IgD-negative memory B cell (primary cell): ENCODE results near the gene MICAL3. TPM values are rescaled to one million over a fixed set of nuclear protein-coding genes. Genes with fewer than 3 reads are reported as not detected.
"Not testable (repeated sequence)": the region's sequence is repeated elsewhere in the genome, so short reads cannot be mapped to it uniquely, and the experiment has no call there.

Experiments used
- H3K27ac Mint-ChIP-seq, 3 donors: one replicate each; pipeline ENCODE4 v1.8.0; 2020 to 2022; ENCODE audit warnings: mild to moderate bottlenecking in 3 of 3, mixed read lengths in 3 of 3, moderate library complexity in 1 of 3
- H3K27me3 Mint-ChIP-seq: one replicate; pipeline ENCODE4 v1.8.0; 2021; ENCODE audit warnings: mixed read lengths
- H3K36me3 Mint-ChIP-seq: one replicate; pipeline ENCODE4 v1.8.0; 2020; ENCODE audit warnings: mild to moderate bottlenecking, mixed read lengths
- H3K4me1 Mint-ChIP-seq, 3 donors: one replicate each; pipeline ENCODE4 v1.8.0; 2020 to 2022; ENCODE audit warnings: mixed read lengths in 3 of 3, mild to moderate bottlenecking in 1 of 3
- H3K4me3 Mint-ChIP-seq, 4 donors: one replicate each; pipeline ENCODE4 v1.8.0; 2020 to 2022; ENCODE audit warnings: mild to moderate bottlenecking in 4 of 4, mixed read lengths in 4 of 4, moderate library complexity in 3 of 4
- H3K9me3 Mint-ChIP-seq, 3 donors: one replicate each; pipeline ENCODE4 v1.8.0; 2020 to 2021; ENCODE audit warnings: mixed read lengths in 3 of 3, mild to moderate bottlenecking in 1 of 3
- polyA plus RNA-seq: library from polyadenylated mRNA; unstranded; fragments of 300-500 nt; fragmentation: Illumina TruSeq; gene quantifications from one replicate; pipeline ENCODE4 v1.2.3, GENCODE V29; 2021

Gene MICAL3
- polyA plus RNA-seq, 1 donor from 2014 or later = 12.0 TPM

DNA sequence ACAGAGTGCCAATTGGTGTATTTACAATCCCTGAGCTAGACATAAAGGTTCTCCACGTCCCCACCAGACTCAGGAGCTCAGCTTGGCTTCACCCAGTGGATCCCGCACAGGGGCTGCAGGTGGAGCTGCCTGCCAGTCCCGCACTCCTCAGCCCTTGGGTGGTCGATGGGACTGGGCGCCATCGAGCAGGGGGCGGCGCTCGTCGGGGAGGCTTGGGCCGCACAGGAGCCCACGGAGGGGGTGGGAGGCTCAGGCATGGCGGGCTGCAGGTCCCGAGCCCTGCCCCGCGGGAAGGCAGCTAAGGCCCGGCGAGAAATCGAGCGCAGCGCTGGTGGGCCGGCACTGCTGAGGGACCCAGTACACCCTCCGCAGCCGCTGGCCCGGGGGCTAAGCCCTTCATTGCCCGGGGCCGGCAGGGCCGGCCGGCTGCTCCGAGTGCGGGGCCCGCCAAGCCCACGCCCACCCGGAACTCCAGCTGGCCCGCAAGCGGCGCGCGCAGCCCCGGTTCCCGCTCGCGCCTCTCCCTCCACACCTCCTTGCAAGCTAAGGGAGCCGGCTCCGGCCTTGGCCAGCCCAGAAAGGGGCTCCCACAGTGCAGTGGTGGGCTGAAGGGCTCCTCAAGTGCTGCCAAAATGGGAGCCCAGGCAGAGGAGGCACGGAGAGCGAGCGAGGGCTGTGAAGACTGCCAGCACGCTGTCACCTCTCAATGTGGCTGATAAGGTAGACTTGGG, 29.0 kb upstream of the MICAL3 start:
- not testable (repeated sequence) for H3K9me3 Mint-ChIP-seq, H3K4me3 Mint-ChIP-seq, H3K27ac Mint-ChIP-seq, H3K36me3 Mint-ChIP-seq, H3K27me3 Mint-ChIP-seq
- H3K4me1 Mint-ChIP-seq = peaks cover 27 to 31% (median 29%) of the 10 kb centered on the region in 3 donors

DNA sequence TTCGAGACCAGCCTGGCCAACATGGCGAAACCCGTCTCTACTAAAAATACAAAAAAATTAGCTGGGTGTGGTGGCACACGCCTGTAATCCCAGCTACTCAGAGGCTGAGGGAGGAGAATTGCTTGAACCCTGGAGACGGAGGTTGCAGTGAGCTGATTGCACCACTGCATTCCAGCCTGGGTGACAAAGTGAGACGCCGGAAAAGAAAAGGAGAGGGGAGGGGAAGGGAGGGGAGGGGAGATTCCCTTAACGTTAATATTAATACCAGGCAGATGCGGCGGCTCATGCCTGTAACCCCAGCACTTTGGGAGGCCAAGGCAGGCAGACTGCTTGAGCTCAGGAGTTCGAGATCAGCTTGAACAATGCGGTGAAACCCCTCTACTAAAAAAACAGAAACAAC, 26.8 kb upstream of the MICAL3 start:
- H3K4me3 Mint-ChIP-seq = not testable (repeated sequence)

DNA sequence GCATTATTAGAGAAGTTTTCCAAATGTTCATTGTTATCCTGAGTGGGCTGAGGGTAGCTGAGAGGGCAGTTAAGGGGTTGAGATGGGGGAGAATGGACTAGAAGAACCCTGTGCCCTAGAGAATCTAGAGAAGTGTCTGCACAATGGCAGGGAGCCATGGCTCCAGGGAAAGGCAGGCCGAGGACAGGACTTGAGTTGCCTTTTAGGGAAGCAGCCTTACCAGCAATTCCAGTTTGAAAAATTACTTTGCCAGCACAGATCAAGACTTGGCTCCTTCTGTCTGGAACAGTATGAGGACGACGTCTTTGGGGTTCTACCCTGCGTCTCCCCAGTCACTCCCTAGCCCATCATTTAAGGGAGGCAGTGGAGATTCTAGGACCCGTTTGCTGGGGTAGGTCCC, 25.7 kb upstream of the MICAL3 start:
- Mint-ChIP-seq H3K27me3 (peaks cover 4% of the 10 kb centered on the region), H3K4me3 (no peak overlapping the region), H3K36me3 (no peaks in the 10 kb centered on the region), H3K9me3 (no peaks in the 10 kb centered on the region), H3K4me1 (peaks cover 0 to 6% (median 3%) of the 10 kb centered on the region in 3 donors), H3K27ac (no peak overlapping the region)

More for the DNA sequence above, 26.8 kb upstream of the MICAL3 start:
- H3K36me3 Mint-ChIP-seq, H3K27ac Mint-ChIP-seq, H3K27me3 Mint-ChIP-seq, H3K9me3 Mint-ChIP-seq: not testable (repeated sequence)
- peaks cover 7 to 14% (median 12%) of the 10 kb centered on the region in 3 donors for H3K4me1 Mint-ChIP-seq

DNA sequence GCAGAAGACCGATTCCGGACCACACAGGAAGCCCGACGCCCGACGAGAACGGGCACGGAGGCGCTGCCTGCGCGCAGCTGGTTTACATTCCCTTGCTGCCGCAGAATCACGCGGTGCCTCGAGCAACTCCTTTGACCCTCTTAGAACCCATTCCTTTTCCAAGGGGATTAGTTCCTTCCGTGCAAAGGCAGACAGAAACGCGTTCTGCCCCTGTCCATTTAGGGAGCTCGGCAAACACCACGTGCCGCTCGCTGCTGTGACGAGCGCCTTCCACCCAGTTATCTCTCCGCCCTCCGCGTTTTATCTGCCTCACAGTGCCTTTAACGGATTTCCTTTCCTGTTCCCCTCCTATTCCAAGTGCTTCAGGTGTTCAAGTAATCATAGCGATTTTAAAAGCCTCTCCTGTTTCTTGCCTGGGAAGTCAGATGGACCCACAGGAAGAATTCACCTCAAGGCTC, 24.1 kb upstream of the MICAL3 start:
- Mint-ChIP-seq H3K36me3 (no peaks in the 10 kb centered on the region), H3K4me3 (peak overlapping the region in 1 of 4 donors; percentile 51), H3K9me3 (no peaks in the 10 kb centered on the region), H3K27ac (no peak overlapping the region), H3K4me1 (peaks cover 0 to 4% (median 3%) of the 10 kb centered on the region in 3 donors), H3K27me3 (peaks cover 4% of the 10 kb centered on the region)

DNA sequence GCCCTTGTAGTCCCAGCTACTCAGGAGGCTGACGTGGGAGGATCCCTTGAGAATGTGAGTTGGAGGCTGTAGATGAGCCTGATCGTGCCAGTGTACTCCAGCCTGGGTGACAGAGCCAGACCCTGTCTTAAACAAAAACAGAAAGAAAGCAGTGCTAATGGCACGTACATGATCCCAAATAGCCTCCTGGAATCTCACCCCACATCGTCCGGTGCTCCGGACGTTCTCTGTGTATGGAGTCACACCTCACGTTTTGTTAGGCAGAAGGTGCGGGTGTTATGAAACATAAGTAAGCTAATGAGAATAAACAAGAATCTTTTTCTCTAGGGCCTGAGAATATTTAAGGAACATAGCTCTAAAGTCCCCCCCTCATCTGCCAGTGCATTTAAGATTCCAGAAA, 23.7 kb upstream of the MICAL3 start:
- Mint-ChIP-seq H3K9me3 (no peaks in the 10 kb centered on the region), H3K4me1 (peaks cover 0 to 4% (median 3%) of the 10 kb centered on the region in 3 donors), H3K27me3 (peaks cover 4% of the 10 kb centered on the region), H3K36me3 (no peaks in the 10 kb centered on the region), H3K27ac (peak overlapping the region in 1 of 3 donors; percentile 50), H3K4me3 (no peak overlapping the region)

DNA sequence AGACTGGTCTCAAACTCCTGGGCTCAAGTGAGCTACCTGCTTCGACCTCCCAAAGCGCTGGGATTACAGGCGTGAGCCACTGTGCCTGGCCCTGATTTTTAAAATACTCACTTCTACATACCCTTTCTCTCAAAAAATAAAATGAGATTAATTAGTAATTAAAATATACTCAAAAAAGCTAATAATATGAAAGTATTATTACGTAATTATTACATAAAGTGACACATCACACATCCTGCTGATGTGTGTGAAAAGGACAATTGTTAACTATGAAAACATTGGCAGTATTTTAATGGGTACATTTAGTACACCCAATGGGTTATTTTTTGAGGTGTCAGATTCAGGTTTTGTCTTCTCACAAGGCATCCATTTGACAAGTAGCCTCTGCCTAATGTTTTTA, 21.4 kb upstream of the MICAL3 start:
- H3K4me3 Mint-ChIP-seq = no peak overlapping the region
- H3K9me3 Mint-ChIP-seq = no peaks in the 10 kb centered on the region
- H3K36me3 Mint-ChIP-seq = no peaks in the 10 kb centered on the region
- H3K4me1 Mint-ChIP-seq = peaks cover 0 to 3% (median 3%) of the 10 kb centered on the region in 3 donors
- H3K27me3 Mint-ChIP-seq = peaks cover 4% of the 10 kb centered on the region
- no peak overlapping the region for H3K27ac Mint-ChIP-seq

DNA sequence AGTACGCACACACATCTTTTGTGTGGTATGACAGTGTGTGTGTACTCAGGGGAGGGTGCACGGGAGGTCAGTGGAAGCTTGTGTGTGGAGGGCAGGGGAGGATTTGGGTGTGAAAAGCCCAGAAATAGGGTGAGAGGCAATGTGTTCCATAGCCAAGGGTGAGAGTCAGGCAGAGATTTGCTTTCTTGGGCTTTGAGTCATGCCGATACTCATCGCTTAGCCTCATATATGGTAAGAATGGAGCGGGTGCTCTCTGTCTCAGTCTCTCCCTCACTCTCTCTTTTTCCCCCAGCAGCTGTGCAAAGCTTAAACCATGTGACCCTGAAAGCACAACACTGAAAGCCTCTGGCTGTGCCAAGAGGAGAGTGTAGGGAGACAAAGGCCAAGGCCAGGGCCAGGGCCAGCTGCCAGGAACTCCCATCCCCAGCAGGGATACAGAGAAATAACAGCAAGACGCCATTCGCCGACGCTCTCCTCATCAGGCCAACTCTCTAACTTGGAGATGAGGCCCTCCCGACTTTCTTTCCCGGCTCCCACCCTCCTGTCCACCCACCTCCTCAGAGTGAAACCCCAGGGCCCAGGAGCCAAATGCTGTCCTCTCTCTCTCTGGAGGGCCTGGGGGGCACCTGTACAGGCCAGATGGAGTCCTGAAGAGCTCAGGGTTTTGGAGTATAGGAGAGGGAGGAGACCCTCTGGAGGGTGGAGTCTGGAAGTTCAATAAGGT, 20.3 kb upstream of the MICAL3 start:
- H3K4me1 Mint-ChIP-seq = peaks cover 0 to 3% (median 2%) of the 10 kb centered on the region in 3 donors
- H3K36me3 Mint-ChIP-seq = no peaks in the 10 kb centered on the region
- H3K9me3 Mint-ChIP-seq = no peaks in the 10 kb centered on the region
- H3K4me3 Mint-ChIP-seq = no peak overlapping the region
- no peak overlapping the region for H3K27ac Mint-ChIP-seq
- peaks cover 4% of the 10 kb centered on the region for H3K27me3 Mint-ChIP-seq

DNA sequence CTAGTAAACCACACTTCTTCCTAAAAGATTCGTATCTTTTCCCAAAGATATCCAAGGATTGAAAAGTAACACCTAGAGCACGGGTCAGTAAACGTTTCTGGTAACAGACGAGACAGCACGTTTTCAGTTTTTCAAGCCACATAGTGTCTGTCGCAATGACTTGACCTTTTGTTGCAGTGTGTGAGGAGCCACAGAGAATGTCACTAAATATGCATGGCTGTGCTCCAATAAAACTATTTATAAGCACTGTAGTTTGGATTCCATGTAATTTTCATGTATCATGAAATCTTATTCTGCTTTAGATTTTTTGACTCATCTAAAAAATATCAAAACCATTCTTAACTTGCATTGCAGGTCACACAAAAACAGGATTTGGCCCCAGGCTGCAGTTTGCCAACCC, 18.3 kb upstream of the MICAL3 start:
- H3K27ac Mint-ChIP-seq = no peak overlapping the region
- no peak overlapping the region for H3K4me3 Mint-ChIP-seq
- no peaks in the 10 kb centered on the region for H3K9me3 Mint-ChIP-seq
- H3K4me1 Mint-ChIP-seq = peaks cover under 1 to 3% (median 2%) of the 10 kb centered on the region in 3 donors
- no peaks in the 10 kb centered on the region for H3K36me3 Mint-ChIP-seq
- H3K27me3 Mint-ChIP-seq = no peaks in the 10 kb centered on the region

DNA sequence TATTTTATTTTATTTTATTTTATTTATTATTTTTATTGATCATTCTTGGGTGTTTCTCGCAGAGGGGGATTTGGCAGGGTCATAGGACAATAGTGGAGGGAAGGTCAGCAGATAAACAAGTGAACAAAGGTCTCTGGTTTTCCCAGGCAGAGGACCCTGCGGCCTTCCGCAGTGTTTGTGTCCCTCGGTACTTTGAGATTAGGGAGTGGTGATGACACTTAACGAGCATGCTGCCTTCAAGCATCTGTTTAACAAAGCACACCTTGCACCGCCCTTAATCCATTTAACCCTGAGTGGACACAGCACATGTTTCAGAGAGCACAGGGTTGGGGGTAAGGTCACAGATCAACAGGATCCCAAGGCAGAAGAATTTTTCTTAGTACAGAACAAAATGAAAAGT, 16.5 kb upstream of the MICAL3 start:
- not testable (repeated sequence) for H3K9me3 Mint-ChIP-seq, H3K4me1 Mint-ChIP-seq, H3K4me3 Mint-ChIP-seq, H3K27me3 Mint-ChIP-seq, H3K27ac Mint-ChIP-seq, H3K36me3 Mint-ChIP-seq

DNA sequence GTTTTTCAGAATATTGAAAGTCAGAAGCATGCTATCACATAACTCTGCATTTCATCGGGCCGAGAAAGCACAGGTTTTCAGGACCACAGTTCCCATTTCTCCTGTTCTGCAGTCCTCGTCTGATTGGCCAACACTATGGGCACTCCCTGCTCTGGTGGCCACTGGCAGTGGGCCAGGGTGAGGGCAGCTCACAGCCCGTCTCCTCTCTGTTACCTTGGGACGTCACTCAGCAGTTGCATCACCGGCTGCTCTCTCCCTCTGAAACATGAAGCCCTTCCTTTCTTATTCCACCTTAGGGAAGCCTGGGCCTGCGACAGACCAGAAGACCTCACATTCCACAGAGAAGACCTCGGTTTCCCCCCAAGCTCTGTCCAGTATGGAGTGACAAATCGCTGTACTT, 11.4 kb upstream of the MICAL3 start:
- Mint-ChIP-seq H3K36me3 (no peaks in the 10 kb centered on the region), H3K4me1 (peaks cover 1 to 3% (median 3%) of the 10 kb centered on the region in 3 donors), H3K9me3 (no peaks in the 10 kb centered on the region), H3K27me3 (no peaks in the 10 kb centered on the region), H3K27ac (no peak overlapping the region), H3K4me3 (no peak overlapping the region)

DNA sequence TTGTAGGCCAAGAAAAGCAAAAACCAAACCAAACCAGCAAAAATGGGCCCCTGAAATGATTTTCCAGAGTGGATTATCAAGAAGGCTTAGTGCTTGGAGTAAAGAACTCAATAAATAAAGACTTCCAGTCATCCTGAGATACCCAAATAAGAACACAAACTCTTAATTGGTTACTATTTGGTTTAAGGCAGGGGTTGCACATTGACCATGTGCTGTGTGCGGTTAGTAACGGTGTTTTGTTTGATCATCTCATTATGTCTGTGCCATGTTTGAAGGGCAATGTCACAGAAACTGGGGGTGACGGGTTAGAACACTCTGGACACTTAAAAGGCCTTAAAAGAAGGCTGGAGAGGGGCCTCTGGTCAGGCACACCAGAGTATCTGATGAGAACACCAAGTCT, 9.7 kb upstream of the MICAL3 start:
- no peaks in the 10 kb centered on the region for H3K27me3 Mint-ChIP-seq
- no peaks in the 10 kb centered on the region for H3K36me3 Mint-ChIP-seq
- peaks cover 1 to 3% (median 3%) of the 10 kb centered on the region in 3 donors for H3K4me1 Mint-ChIP-seq
- H3K27ac Mint-ChIP-seq = peak overlapping the region in 1 of 3 donors; percentile 18
- H3K4me3 Mint-ChIP-seq = no peak overlapping the region
- no peaks in the 10 kb centered on the region for H3K9me3 Mint-ChIP-seq

DNA sequence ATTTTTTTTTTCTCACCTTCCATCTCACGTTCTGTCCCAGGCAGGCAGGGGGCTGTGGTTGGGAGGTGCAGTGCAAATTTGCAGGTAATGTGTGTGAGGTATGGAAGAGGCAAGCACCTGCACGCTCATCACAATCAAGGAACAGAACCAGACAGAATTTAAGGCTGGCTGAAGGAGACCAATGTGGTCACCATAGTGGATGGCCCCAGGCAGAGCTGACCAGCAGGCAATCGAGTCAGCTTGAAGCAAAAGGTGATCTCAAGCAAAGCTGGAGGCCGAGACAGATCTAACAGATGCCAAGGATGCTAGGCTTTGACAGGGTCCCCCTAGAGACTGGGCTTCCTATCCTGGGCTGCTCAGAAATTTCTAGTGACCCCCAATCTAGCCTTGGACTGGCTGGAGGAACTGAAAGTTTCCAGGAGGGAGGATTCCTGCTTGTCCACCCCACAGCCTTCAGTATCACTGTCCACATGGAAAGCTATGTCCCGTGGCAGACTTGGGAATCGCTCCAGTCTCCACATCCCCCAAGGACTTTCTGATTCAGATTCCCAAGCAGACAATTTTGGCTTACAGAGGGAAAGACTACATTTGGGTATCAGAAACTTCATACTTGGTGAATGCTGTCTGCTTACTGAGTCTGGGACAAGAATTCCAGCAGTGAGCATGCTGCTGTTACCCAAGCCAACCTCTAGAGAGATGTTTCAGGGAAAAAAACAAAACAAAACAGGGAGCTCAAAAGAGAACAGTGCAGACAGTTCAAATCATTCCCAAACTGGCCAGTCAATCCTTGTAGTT, 9.0 kb upstream of the MICAL3 start:
- Mint-ChIP-seq H3K36me3 (no peaks in the 10 kb centered on the region), H3K27me3 (no peaks in the 10 kb centered on the region), H3K4me1 (peaks cover 1 to 3% (median 3%) of the 10 kb centered on the region in 3 donors), H3K4me3 (no peak overlapping the region), H3K9me3 (no peaks in the 10 kb centered on the region), H3K27ac (no peak overlapping the region)

DNA sequence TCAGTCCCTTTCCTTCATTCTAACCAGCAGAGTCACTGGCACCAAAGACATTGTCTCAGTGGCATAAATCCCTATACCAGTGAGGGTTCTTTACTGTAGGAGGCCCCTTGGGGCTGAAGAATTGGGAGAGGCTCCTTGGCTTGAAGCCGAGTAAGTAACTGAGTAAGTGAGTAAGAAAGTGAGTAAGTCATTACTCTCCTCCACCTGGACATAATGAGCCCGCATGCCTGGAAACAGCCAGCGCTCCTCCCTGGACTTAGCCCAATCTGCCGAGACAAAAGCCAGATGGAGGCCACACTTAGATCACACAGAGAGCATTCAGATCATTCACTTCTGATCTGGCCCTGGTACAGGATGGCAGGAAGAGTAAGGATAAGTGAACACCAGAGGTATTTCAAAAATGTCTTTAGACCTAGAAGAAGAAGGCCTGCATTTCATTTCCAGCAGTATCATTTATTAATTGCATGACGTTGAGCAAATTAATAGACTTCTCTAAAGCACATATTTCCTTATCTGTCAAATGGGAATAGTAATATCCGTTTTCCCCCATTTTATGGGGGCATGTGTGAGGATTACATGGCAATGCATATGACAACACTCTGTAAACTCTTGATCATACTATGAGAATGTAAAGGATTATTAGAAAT, 8.2 kb upstream of the MICAL3 start:
- Mint-ChIP-seq H3K4me3 (no peak overlapping the region), H3K4me1 (peaks cover 1 to 3% (median 2%) of the 10 kb centered on the region in 3 donors), H3K27ac (no peak overlapping the region), H3K36me3 (no peaks in the 10 kb centered on the region), H3K27me3 (no peaks in the 10 kb centered on the region), H3K9me3 (no peaks in the 10 kb centered on the region)

DNA sequence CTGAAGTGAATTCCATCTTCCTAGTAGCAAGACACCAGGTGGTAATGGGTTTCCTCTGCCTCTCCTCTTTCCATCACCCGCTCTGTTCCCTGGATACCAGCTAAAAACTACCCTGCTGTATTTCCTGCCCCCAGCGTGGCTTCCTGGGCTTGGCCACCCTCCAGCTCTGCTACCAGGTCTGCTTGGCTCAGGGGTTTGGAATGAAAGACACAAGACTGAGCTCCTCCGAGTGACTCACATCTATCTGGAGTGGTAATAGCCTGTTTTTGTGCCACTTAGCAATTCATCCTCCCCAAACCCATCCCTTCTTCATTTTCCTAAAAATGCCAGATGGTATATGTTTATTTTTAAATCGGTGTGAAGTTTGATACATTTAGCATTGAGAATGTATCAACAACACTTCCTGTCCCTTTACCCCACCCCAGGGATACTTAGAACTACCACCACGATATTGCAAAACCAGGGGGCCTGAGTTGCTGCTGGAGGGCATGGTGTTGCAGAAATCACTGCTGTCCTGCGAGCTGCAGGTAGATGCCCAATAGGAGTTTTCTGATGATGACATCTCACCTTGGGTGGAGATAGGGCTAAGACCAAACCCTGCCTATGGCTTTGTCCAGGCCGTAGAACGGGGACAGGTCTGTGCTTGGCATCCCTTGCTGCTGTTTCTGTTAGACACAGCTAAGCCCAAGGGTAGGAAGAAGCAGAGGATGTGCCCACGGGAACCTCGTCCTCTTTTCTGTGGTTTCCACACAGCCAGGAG, 7.5 kb upstream of the MICAL3 start:
- H3K36me3 Mint-ChIP-seq = no peaks in the 10 kb centered on the region
- H3K4me1 Mint-ChIP-seq = peaks cover 0 to 1% (median 1%) of the 10 kb centered on the region in 3 donors
- H3K27me3 Mint-ChIP-seq = no peaks in the 10 kb centered on the region
- H3K27ac Mint-ChIP-seq = peak overlapping the region in 1 of 3 donors; percentile 88
- no peaks in the 10 kb centered on the region for H3K9me3 Mint-ChIP-seq
- no peak overlapping the region for H3K4me3 Mint-ChIP-seq
